DMS53 (cell line): ENCODE measurements around the gene PMEL.

Source experiments
- DNase-seq: peaks from one replicate; lab custom pipeline; 2025; lab: John Stamatoyannopoulos, UW

The PMEL gene

GRCh38 chr12:55942055-55942454, 23.8 kb downstream of the PMEL start:
- DNase-seq, result no peak

GRCh38 chr12:55940065-55940732, 25.6 kb downstream of the PMEL start:
- peak; percentile 92 for DNase-seq

GRCh38 chr12:55938826-55939501, 26.9 kb downstream of the PMEL start:
- DNase-seq, result no peak

- DNase-seq, result no peak
Observed at GRCh38 chr12:55937981-55938380, 27.9 kb downstream of the PMEL start.

- no peak for DNase-seq
Observed at GRCh38 chr12:55935738-55936151, 30.1 kb downstream of the PMEL start.

GRCh38 chr12:55934773-55935172, 31.1 kb downstream of the PMEL start:
- no peak for DNase-seq

- DNase-seq, result no peak
Observed at GRCh38 chr12:55933799-55934742, 31.8 kb downstream of the PMEL start.

GRCh38 chr12:55933169-55933798, 32.6 kb downstream of the PMEL start:
- DNase-seq, result no peak

- DNase-seq, result peak; percentile 55
Observed at GRCh38 chr12:55932551-55932910, 33.3 kb downstream of the PMEL start.

GRCh38 chr12:55931780-55932550, 33.9 kb downstream of the PMEL start:
- peak; percentile 54 for DNase-seq

- DNase-seq, result no peak
Observed at GRCh38 chr12:55931317-55931779, 34.5 kb downstream of the PMEL start.

- DNase-seq, result peak; percentile 80
Observed at GRCh38 chr12:55930771-55931316, 35.0 kb downstream of the PMEL start, which contains the start of gene DGKA. Gene DGKA, plus strand, starts transcription at chr12:55931162. Its CDS starts 5,342 bp downstream, at chr12:55936504.

GRCh38 chr12:55929306-55929791, 36.5 kb downstream of the PMEL start:
- no peak for DNase-seq

- DNase-seq, result peak; percentile 90
Observed at GRCh38 chr12:55927588-55928502, 38.0 kb downstream of the PMEL start, which contains the start of gene PYM1. Gene PYM1, minus strand, starts transcription at chr12:55927894. Its CDS starts 133 bp downstream, at chr12:55927761.

- DNase-seq, result peak; percentile 95
Observed at GRCh38 chr12:55926738-55927587, 38.9 kb downstream of the PMEL start.

GRCh38 chr12:55925870-55926737, 39.7 kb downstream of the PMEL start:
- DNase-seq, result peak; percentile 71

GRCh38 chr12:55925371-55925770, 40.5 kb downstream of the PMEL start:
- no peak for DNase-seq
